ENCODE data around the gene DPP6.

Gene DPP6

DNA sequence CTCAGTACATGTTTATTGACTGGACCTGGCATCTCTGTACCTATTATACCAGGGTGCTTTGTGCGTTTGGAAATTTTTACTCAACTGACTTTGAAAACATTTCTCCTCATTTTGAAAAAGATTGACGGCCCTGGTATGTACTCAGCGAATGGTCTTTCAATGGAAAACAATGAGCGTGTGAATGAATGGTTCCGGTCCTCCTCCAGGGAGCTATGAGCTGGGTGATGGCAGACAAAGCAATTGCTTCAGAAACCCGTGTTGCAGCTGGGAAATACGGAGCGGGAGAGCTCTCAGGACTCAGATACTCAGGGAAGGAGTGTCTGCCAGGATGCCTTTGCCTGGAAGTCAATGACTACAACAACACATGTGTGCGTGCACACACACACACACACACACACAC lies 824.8 kb downstream of the DPP6 start:
- DNase-seq (ENCODE audit: low spot score) = no peak

DNA sequence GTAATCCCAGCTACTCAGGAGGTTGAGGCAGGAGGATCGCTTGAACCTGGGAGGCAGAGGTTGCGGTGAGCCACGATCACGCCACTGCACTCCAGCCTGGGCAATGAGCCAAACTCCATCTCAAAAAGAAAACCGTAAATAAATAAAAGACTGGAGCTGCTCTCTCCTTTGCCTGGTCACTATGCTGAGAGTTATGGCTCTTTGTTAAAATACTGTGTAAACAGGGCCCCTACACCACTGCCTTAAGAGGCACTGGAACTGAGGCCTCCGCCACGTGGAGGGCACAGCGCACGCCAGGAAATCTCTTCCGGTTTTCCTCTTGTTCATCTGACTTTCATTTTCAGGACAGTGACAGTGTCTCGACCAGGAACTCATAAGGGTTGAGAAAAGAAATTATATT lies 827.4 kb downstream of the DPP6 start:
- no peak for DNase-seq (ENCODE audit: low spot score)

DNA sequence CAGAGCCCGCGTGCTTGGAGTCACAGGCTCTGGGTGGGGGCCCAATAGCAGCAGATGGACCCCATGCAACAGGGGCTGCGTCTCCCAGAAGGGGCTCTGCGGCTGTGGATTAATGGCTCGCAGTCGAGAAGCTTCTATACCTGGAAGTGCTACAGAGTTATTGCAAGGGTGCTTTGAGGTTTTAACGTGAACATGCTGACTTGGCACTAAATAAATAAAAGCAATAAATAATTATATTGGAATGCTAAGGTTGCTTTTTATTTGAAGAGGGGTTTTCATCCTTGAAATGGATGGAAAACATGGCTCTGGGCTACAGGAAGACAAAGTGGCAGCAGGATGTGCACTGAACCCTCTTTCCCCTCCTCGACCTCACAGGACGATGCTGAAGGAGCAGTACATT lies 828.3 kb downstream of the DPP6 start:
- no peak for DNase-seq (ENCODE audit: low spot score)

DNA sequence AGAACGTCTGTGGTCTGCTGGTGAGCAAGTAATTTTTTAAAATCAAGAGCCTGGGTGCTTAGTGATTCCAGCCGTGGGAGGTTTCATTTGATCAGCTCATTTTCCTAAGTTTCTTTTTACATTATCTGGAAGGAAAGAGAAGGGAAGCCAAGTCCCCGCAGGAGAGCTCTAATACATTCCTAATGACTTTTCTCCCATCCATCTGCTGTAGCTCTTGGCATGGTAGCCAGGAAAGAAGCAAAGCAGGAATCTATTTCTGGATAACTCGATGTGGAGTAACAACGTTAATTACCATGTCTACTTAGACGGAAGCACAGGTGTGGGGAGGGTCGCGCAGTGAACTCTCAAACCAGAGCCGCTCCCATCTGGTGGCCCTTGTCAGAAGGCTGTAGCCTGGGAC lies 828.8 kb downstream of the DPP6 start:
- no peak for DNase-seq (ENCODE audit: low spot score)

DNA sequence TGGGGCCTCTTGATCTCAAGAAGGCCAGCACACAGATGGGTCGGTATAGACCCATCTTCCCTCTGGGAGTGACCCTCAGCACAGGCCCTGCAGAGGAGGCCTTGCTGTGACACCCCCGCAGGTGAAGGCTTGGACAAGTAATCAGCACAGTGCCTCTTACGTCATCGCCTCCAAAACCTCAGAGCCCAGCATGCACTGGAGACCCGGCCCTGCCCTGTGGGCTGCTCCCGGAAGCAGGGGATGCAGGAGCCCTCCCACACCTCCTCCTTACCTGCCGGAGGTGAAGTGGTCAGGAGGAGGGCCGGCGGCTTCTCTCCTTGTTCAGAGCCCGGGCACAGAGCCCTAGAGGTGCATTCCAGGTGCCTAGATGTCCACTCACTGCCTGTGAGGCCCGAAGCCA lies 829.3 kb downstream of the DPP6 start:
- no peak for DNase-seq (ENCODE audit: low spot score)

DNA sequence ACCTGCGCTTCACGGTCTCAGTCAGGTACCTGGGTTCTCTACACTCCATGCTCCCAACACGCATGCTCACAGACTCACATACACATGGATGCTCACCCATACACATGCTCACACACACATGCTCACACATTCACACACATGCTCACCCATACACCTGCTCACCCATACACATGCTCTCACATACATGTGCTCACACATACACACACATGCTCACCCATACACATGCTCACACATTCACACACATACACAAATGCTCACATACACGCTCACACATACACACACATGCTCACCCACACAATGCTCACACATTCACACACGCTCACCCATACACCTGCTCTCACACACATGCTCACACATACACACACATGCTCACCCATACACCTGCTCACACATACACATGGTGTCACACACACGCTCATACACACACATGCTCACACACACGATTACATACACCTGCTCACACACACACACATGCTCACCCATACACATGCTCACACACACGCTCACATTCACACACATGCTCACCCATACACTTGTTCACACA lies 830.8 kb downstream of the DPP6 start:
- DNase-seq (ENCODE audit: low spot score) = no peak

DNA sequence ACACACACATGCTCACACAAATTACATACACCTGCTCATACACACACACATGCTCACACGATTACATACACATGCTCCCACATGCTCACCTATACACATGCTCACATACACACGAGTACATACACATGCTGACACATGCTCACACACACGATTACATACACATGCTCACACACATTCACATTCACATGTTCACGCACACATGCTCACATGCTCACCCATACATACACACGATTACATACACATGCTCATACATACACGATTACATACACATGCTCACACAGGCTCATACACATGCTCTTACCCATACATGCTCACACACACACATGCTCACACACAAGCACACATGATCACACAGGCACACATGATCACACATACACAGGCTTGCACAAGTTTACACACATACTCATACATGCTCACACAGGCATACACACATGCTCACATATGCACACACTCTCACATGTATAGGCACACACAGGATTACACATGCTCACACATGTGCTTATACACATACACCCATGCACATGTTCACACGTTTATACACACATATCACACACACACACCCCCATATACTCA lies 832.2 kb downstream of the DPP6 start:
- no peak for DNase-seq (ENCODE audit: low spot score)

DNA sequence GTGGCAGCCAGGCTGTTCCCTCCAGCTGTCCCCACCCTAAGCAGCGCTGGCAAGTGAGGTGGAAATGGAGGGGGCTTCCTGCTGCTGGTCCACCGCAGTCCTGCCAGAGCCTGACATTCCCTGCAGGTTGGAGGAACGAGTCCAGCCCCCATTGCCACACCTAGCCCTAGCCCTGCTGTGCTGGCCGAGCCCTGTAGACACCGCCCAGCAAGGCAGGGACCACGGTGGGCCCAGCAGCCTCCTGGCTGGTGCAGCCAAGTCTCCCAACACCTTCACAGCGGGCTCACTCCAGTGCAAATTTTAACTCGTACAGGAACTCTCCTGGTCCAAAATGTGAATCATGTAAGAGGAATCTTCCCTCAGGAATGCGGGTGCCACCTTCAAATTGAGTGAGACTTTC lies 834.4 kb downstream of the DPP6 start:
- no peak for DNase-seq (ENCODE audit: low spot score)

DNA sequence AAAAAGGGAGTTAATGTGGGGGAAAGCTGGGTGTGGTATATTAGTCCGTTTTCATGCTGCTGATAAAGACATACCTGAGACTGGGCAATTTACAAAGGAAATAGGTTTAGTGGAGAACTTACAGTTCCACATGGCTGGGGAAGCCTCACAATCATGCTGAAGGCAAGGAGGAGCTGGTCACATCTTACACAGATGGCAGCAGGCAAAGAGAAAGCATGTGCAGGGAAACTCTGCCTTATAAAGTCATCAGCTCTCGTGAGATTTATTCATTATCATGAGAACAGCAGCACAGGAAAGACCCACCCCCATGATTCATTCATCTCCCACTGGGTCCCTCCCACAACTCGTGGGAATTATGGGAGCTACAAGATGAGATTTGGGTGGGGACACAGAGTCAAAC lies 836.5 kb downstream of the DPP6 start:
- no peak for DNase-seq (ENCODE audit: low spot score)

DNA sequence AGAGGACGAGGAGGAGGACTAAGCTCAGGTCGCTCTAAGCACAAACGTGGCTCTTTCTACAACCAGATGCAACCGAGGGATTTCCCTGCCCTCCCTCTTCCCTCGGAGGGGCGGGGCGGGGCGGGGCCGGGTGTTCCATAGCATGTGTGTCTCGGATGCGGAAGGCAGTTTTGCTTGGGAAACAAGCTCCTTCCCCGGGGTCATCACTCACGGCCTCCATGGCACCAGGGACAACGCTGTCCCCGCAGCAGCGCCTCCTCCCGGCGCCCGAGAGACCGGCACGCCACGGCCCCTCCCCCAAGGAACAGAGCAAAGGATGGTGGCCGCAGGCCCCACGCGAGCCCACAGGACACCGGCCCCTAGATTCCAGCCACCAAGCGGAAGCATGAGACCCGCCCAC lies 840.3 kb downstream of the DPP6 start:
- DNase-seq (ENCODE audit: low spot score) = no peak

DNA sequence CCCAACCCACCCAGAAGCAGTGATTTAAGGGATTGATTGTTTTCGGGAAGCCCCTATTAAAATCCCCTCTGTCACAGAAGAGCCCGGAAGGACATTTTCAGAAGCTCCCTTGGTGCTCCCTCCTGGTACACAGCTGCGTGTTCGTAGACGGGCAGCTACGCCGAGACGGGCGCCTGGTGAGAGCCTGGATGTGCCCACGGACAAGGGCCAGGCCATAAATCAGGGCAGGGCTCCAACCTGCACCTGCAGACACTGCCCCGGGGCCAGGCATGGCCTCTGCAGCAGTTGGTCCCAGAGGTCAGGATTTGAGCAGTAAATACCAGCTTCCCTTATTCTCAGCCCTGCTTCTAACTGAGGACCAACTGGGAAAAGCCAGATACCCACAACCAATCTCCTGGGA lies 843.9 kb downstream of the DPP6 start:
- DNase-seq (ENCODE audit: low spot score) = no peak

DNA sequence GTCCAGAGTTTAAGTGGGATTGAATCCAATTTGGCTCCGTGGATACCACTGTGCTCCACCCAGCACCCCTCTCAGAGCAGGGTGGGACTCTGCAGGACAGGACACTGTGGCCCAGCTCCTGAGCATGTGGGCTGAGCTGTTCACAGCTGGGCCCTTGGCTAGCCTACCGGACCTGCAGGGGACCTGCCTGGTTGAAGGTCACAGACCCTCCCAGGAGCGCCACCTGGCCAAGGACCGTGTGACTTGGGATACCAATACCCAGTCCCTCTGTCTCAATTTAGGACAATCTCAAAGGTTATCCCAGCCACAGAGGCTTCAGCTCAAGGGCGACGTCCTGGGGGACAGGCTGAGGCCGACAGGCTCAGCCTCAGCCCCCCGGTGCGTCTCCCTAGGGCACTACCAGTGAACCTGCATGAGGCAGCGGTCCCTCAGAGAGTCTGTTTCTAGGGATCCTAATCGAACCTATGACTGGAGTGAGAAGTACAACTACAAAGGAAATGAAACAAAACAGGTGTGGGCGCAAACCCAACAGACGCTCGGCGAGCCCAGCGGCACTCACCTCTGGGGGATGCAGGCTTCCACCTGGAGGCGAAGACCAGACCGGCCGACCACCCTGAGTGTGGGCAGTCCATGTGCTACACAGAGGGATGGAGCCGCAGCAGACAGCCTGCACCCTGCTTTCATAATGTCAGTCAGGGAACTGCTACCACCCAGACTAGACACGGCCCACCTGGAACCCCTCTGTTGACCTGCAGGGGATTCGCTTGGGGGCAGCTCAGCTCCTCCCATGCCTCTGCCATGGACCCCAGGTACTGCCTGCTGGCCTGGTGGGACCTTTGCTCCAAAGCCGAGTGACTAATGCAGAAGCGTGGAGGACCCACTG lies 847.0 kb downstream of the DPP6 start:
- no peak for DNase-seq (ENCODE audit: low spot score)

DNA sequence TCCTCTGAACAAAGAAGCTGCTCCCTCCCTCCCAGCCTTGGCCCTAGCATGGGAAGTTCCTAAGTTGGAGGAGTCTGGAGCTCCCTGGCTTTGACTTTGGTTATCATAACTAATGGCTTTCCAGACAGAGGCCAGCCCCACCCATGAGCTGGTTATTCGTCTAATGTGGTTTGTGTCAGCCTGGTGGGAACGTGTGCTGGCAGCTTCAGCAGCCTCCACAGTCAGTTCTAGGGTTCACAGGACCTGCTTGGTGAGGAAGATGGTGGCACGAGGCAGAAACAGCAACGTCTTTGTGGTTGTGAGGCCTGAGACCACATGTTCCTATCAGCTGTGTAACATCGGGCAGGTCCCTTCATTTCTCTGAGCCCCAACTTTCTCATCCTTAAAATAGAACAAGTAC lies 847.7 kb downstream of the DPP6 start:
- no peak for DNase-seq (ENCODE audit: low spot score)

DNA sequence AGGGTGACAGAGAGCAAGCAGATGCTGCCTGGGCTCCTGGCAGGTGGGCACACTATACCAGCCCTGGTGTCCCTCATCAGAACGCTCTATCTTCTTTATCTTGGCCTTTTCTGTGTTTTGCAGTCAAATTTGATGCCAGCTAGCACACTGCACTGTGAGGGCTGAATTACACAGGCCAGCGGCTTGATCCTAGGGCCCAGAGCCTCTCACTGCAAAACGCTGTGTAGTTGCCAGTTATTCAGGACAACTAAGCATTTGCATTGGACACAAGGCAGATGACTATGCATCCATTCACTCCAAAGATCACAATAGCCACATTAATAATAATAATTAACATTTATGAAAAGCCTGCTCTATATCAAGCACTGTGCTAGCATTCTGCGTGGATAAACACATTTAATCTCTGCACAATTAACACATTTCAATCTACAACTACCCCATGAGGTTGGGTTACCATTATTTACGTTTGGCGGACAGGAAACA lies 850.4 kb downstream of the DPP6 start:
- DNase-seq (ENCODE audit: low spot score) = no peak

DNA sequence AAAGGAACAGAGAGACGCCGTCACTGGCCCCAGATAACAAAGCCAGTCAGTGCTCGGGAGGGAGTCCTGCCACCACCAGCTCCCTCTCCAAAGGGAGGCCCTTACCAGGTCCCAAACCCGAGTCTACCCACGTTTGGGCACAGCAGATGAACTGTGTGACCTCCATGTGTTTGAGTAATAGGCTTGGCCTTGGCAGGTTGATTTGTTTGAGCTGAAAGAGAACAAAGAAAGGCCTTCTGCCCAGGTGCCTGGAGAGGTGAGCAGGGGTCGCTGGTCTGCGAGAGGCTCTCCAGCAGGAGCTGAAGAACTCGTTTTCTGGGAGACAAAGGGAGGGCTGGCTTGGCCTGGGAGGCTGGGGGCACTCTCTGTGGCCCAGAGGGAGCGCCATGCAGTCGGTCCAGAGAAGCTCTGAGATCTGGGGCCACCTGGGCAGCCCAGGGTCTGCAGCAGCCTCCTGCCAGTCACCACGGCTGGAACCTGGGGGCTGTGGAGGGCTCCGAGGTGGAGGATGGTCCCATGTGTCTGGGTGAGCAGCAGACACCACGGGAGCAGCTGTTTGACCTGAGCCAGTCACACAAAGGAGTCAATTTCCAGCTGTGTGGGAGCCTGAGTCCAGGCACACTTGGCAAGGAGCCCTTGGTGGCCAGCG lies 851.0 kb downstream of the DPP6 start:
- DNase-seq (ENCODE audit: low spot score) = no peak

DNA sequence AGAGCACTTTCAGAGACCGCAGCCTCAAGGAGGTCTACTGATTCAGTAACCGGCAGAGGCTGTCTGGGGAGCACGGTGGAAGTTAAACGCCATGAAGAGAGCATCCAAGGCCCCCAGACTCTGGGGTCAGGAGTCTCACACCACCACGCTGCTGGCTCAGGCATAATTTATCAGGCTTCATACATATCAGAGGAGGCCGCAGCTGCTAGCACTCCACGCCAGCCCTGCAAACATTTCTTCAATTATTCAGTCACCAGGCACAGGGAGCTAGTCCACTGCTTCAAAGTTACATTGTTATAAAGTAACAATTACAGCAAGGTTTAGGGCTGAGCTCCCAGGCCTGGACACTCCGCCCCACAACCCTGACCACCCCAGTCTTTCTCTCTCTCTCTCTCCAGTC lies 852.9 kb downstream of the DPP6 start:
- DNase-seq (ENCODE audit: low spot score) = no peak

DNA sequence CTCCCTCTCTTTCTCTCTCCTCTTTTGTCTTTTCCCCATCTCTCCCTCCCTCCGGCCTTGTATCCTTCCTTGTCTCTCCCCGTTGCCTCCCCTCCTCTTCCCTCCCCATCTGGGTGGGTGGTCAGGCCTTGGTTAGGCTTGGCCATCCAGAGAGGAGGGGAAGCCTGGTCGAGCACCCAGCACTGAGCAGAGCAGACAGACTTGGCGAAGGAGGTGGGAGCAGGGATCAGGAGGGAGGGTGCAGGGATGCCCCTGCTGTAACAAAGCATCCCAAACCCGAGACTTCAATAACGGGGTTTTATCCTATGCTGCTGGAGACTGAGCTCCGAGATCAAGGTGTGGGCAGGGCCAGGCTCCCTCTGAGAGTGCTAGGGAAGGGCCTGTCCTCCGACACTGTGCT lies 853.4 kb downstream of the DPP6 start:
- no peak for DNase-seq (ENCODE audit: low spot score)

DNA sequence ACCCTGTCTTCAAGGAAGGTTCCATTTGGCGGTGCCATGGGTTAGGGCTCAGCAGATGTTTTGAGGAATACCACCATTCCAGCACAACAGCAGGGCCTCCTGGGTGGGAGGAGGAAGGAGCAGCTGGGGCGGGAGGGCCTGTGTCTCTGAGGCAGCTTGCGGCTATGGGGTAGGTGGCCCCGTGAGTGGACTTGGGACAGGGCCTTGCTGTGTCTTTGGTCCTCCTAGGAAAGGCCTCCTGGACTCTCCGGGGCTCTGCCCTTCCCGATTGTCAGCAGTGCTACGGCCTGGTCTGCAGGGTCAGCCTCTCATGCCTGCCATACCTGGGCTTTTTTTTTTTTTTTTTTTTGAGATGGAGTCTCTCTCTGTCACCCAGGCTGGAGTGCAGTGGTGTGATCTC lies 854.0 kb downstream of the DPP6 start:
- no peak for DNase-seq (ENCODE audit: low spot score)

DNA sequence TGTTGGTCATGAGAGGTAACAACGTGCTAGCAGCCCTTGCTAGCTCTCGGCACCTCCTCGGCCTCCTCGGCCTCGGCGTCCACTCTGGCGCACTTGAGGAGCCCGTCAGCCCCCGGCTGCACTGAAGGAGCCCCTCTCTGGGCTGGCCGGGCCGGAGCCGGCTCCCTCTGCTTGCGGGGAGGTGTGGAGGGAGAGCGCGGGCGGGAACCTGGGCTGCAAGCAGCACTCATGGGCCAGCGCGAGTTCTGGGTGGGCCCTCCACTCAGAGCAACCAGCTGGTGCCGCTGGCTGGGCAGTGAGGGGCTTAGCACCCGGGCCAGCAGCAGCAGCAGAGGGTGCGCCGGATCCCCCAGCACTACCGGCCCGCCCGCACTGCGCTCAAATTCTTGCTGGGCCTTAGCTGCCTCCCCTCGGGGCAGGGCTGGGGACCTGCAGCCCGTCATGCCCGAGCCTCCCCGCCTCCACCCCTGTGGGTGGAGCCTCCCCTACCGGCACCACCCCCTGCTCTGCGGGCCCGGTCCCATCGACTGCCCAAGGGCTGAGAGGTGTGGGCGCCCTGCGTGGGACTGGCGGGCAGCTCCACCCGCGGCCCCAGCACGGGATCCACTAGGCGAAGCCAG lies 854.6 kb downstream of the DPP6 start:
- no peak for DNase-seq (ENCODE audit: low spot score)

DNA sequence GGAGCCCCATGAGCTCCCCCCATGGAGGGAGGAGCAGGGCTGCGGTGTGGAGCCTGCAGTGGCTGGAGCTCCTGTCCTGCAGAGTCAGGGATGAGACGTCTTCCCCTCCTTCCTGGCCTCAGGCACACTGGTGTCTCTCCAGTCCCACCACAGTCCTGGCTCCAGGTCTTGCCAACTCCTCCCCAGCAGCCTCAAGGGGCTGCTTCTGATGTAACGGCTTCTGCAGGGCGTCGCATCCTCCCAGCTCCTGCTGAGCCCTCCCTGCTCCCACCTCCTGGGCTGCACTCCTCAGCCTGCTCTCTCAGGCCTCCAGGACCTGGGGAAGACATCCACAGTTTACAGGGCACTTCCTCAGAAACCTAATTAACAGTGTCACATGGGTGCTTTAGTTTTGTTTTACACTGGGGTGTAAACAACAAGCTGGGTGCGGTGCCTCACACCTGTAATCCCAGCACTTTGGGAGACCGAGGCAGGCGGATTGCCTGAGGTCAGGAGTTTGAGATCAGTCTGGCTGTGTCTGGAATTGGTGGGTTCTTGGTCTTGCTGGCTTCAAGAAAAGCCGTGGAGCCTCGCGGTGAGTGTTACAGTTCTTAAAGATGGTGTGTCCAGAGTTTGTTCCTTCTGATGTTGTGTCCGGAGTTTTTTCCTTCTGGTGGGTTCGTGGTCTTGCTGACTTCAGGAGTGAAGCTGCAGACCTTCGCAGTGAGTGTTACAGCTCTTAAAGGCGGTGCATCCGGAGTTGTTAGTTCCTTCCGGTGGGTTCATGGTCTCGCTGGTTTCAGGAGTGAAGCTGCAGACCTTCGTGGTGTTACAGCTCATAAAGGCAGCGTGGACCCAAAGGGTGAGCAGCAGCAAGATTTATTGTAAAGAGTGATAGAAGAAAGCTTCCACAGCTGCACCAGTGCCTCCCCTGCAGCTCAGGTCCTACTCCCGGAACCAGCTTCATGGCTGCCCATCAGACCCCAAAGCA lies 855.7 kb downstream of the DPP6 start:
- no peak for DNase-seq (ENCODE audit: low spot score)
